ENCODE data around the gene IMMP2L. TPM values are rescaled to one million over a fixed set of nuclear protein-coding genes. Genes with fewer than 3 reads are reported as not detected.
"Not testable (repeated sequence)": the region's sequence is repeated elsewhere in the genome, so short reads cannot be mapped to it uniquely, and the experiment has no call there.

The IMMP2L gene
- total RNA-seq, 1 donor from 2014 or later = 17.1 TPM

DNA sequence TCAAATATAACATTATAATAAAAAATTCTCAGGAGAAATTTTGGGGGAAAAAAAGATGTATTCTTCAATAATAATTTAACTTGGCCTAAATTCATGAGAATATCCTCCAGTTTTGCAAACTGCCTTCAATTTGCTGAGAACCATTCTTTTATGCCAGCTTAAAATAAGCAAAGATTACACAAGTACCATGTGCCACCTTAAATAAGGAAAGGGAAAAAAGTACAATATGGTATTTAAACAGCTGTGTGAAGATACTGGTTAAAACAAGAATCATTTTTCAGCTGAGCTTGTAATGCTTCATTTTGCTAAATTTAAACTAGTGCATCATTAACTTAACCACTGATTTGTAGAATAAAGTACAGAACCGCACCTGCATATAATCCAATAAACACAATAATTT, 253.6 kb downstream of the IMMP2L start:
- intact Hi-C loops (cut with micrococcal nuclease) = no loop called here
- ATAC-seq = no peak

DNA sequence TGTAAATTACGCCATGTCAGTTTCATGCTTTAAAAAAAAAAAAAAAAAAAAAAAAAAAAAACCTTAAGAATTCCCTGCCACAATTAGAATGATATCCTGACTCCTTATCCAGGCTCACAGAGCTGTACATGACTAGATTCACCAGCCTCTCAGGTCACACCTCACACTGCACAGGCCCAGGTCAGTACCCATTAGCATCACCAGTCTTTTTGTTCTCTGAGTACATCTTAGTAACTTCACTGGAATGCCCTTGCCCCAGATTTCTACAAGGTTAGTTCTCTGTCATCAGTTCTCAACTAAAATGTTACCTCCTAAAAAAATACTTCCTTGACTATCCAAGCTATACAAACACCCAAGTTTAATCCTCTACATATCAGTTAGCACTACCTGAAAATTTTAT, 260.4 kb downstream of the IMMP2L start:
- intact Hi-C loops (cut with micrococcal nuclease) = no loop called here
- DNase-seq = no peak
- no peak for ATAC-seq

More for the DNA sequence above, 253.6 kb downstream of the IMMP2L start:
- no peak for DNase-seq

DNA sequence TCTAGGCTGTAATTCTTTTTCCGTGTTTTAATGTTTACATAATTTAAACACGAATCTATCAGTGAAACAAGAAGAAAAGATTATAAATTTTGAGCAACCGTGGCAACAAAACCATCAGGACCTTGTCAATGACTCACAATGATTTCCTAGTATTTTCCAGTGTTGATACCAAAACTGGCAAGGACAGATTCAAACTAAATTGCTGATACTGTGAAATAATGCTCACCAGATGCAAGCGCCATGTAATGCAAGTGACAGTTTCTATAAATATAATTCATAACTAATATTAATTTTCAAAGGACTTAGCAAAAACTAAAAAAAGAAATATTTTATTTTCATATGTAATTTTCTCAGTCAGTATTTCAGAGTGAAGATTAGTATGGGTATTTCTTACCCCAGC, 267.8 kb downstream of the IMMP2L start:
- intact Hi-C loops (cut with micrococcal nuclease) = no loop called here
- DNase-seq (no peak), ATAC-seq (no peak)

DNA sequence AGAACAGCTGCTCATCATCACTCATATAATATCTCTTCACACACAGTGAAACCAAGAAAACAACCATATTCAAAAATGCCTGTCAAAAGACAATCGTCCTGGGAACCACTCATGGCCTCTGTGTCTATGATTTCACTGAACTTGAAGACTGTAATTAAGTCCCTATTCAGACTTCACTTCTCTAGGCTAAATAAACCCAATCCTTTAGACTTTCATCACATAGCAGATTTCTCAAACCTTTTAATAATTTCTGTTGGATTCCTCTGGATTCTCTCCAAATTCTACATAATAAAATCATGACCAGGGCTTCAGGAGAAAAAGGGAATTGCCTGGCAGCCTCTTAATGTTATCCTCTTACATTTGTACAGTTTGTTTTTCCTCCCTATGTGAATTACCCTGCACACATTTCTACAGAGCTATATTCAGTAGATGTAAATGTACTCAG, 270.2 kb downstream of the IMMP2L start:
- no peak for DNase-seq
- intact Hi-C loops (cut with micrococcal nuclease) = no loop called here
- ATAC-seq = peak; percentile 39

DNA sequence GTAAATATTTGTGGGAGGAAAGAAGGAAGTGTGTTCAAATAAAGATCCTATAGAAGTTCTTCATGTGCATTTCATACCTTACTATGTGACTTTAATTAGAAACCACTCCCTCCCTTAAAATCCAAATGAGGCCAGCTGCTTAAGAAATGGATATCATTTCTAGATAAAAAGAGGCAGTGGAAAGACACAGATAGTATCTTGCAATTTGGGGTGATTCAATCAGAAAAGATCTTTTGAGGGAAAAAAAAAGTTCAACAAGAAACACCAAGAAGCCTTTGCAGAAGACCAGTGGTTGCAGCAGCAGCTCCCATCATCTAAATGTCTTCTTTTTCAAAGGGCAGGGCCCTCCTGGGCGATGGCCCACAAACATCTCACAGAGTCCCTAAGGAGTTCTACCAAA, 271.3 kb downstream of the IMMP2L start:
- intact Hi-C loops (cut with micrococcal nuclease) = no loop called here
- ATAC-seq (peak; percentile 29), DNase-seq (no peak)

DNA sequence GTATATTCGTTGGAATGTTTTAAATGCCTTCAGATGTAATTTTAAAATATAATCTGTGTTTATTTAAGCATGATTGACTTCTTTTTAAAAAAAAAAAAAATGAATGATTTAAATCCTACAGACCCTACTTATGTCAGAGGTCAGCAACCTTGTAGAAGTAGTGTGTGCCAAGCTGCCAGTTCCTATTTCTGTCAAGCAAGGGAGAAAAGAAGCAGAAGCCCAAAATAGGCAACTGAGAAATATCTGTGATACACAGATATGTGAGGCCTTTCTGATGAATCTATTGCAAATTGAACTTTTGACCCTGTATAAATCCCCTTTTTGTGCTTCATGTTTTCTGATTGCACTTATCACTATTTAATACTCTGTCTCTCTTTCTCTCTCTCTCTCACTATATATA, 271.9 kb downstream of the IMMP2L start:
- DNase-seq = no peak
- ATAC-seq = no peak
- intact Hi-C loops (cut with micrococcal nuclease) = no loop called here

DNA sequence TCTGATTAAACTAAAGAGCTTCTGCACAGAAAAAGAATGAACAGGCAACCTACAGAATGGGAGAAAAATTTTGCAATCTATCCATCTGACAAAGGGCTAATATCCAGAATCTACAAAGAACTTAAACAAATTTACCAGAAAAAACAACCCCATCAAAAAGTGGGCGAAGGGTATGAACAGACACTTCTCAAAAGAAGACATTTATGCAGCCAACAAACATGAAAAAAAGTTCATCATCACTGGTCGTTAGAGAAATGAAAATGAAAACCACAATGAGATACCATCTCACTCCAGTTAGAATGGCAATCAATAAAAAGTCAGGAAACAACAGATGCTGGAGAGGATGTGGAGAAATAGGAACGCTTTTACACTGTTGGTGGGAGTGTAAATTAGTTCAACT, 273.9 kb downstream of the IMMP2L start:
- intact Hi-C loops (cut with micrococcal nuclease); DNase-seq; ATAC-seq: not testable (repeated sequence)

DNA sequence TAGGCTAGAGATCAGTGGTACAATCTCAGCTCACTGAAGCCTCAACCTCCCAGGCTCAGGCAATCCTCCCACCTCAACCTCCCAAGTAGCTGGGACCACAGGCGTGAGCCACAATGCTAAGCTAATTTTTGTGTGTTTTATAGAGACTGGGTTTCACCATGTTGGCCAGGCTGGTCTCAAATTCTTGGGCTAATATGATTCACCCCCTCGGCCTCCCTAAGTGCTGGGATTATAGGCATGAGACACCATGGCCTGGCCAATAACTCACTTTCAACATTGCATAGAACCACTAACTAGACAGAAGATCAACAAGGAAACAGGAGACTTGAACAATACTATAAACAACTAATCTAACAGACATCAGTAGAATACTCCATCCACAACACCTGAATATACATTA, 279.7 kb downstream of the IMMP2L start:
- ATAC-seq (no peak), DNase-seq (no peak)
- intact Hi-C loops (cut with micrococcal nuclease) = no loop called here

DNA sequence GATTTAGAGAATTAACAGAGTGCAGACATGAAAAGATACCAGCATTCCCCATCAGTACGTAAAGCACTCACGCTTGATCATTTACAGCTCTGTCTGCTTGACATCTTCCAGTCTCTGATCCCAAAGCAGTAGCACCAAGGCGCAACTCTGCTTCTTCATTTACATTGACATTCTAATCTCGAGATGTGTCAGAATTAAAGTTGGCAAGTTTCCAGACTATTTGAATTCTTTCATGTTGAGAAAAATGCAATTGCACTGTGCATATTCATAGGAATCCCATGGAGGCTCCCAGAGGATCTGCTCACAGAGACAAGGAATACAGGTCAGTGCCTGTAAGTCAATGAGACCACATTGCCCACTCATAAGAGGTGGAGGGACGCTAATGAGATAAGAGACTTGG, 287.4 kb downstream of the IMMP2L start:
- intact Hi-C loops (cut with micrococcal nuclease) = no loop called here
- ATAC-seq (no peak), DNase-seq (no peak)

DNA sequence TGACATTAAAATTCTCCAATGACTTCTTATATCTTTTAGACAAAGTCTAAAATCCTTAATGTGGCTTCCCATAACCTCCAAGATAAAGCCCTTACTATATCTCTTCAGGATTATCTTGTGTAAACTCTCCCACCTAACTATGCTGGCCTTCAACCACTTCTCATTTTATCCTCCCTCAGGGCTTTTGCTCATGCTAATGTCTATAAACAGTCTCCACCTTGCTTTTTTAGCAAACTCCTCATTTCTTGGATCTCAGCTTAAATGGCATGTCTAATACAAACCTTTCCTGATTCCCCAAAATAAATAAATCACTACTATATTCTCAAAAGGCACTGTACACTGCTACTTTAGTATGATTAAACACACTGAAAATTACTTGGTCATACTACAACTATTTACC, 290.2 kb downstream of the IMMP2L start:
- ATAC-seq (no peak), DNase-seq (no peak)
- intact Hi-C loops (cut with micrococcal nuclease) = no loop called here

DNA sequence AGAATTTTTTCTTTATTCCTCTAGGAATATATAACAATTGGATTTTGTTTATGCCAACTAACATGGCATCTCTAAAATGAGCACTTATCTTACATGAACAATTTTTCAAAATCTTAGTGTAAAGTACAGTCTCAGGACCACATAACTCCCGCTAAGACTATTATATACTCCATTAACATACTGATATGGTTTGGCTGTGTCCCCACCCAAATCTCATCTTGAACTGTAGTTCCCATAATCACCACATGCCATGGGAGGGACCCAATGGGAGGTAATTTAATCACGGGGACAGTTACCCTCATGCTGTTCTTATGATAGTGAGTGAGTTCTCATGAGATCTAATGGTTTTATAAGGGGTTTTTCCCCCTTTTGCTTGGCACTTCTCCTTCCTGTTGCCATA, 291.5 kb downstream of the IMMP2L start:
- ATAC-seq; intact Hi-C loops (cut with micrococcal nuclease); DNase-seq: not testable (repeated sequence)

DNA sequence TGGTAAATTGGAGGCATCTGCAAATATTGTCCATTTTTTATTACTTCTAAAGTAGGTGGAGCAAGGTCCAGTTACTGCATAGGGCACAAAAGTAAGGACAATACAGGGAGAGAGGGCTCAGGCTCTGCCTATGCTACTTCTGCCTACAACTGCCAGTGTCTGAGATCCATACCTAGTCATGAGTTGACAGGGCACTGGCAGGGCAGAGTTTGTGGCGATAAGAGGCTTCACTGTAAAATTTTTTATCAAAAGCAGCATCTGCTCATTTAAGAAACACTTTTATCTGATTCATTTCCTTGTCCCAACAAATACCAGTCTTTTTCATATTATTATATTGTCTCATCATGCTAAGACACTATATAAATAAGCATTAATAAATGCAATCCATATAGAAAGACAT, 293.4 kb downstream of the IMMP2L start:
- no peak for ATAC-seq
- intact Hi-C loops (cut with micrococcal nuclease) = no loop called here

DNA sequence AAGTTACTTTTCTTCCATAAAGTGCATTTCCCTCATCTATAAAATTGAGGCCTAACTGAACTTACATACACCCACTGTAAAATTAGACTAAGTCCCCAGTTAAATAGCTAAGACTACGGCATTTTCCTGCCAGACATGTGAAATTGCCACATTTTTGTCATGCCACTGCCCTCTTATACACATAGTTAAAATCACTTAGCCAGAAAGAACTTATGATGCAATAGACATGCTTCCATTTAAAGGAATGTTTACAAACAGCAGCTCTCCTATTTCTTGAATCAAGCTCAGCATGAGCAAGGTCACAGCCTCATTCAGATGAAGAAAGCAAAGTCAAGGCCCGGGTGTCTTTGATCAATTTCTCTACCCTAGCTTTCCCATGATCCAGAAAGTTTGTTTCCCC, 295.7 kb downstream of the IMMP2L start:
- intact Hi-C loops (cut with micrococcal nuclease) = no loop called here

More for the DNA sequence above, 293.4 kb downstream of the IMMP2L start:
- no peak for DNase-seq

DNA sequence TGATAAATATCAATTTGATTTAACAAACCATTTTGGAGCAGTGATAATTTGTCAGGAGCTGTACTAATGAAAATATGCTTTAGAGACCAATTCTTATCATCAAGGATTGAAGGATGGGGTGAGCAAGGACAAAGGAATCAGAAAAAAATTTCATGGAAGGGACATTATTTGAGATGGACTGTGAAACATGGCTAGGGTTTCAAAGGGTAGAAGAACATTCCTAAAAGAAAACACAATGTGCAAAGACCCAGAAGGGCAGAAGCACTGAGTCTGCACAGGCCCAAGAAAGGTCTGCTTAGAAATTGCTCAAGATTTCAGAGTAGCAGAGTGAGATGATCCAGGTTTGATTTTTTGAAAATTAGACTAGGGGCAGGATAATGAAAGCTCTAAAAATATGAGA, 296.9 kb downstream of the IMMP2L start:
- DNase-seq (no peak), ATAC-seq (no peak)
- intact Hi-C loops (cut with micrococcal nuclease) = no loop called here

More for the DNA sequence above, 295.7 kb downstream of the IMMP2L start:
- DNase-seq = no peak
- no peak for ATAC-seq

DNA sequence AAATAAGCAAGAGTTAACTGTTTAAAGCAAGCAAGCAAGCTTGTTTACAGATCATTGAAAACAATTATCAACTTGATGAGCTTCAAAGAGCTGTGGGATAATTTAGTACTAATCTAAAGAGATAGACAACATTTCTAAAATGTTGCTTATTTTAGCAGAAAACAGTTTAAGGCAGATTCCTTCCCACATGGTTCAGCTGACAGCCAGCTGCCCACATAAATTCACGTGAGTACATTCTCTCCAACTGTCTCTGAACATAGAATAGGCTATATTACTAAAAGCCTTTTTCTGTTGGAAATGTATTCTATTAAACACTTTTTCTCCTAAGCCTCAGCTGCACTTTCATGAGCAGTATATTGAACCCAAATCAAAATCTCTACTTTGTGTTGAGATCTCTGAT, 297.3 kb downstream of the IMMP2L start:
- intact Hi-C loops (cut with micrococcal nuclease) = no loop called here
- no peak for DNase-seq
- ATAC-seq = no peak

DNA sequence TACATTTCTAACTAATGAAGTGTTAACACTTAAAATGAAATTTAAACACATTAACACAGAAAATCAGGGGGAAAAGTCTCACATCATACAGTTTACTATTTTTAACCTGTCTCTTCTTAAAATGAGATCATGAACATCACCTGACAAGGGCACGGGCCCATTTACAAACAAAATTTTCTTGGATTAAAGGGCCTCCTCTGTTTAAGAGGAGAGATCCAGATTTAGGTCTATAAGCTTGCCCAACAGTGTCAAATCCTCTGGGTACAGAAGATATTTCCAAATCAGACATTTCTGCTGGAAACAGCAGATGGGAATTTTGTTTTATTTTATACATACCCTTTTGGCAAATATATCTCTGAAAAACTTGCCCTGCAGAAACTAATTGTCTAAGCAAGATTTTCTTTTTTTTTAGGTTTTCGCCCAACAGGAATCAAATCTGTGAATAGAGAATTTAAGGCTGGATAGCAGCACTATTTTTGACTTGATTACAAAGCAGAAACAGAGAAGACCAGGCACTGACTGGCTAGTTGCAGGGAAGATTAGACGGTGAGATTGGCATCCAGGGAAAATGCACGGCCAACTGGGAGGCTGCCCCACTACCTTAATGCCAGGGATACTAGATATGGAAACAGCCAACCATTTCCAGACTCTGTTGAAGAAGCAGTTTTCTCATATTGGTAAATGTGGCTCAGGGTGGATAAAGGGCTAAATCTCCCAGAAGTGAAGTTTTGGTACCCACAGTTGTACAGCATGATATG, 298.0 kb downstream of the IMMP2L start:
- DNase-seq (no peak), ATAC-seq (peak; percentile 47)
- intact Hi-C loops (cut with micrococcal nuclease) = no loop called here

DNA sequence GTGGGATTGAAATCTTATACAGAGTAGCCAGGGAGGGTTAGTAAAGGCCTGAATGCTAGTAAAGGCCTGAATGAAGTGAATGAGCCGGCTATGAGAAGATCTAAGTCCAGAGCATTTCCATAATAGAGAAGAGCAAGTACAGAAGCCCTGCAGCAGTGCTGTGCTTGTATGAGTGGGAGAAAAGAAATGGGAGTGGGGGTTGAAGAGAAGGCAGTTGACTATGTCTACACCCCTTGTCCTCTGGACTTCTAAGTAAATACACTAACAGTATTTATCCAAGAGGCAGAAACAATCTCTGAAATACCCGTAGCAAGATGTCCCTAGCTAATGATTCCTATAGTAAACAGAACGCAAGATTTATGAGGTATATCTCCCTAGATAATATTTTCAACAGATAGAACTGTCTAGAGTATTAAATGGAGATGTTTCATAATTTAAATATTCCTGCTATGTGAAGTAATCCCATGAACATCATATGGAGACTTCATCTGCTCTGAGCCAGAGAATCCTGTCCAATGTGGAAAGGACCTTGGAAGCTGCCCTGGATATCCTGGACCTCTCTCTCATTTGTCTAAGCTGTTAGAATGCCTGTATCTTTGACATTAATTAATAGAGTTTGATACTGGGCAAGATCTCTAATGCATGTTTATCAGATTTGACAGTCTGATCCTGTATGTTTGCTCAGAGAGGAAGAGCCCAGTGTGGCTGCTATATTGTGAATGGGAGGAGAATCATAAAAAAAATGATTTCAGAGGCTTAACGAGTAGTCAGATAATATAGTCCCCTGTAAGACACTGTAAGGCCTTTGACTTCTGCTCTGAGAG, 299.8 kb downstream of the IMMP2L start:
- no peak for ATAC-seq
- intact Hi-C loops (cut with micrococcal nuclease) = no loop called here
- no peak for DNase-seq

DNA sequence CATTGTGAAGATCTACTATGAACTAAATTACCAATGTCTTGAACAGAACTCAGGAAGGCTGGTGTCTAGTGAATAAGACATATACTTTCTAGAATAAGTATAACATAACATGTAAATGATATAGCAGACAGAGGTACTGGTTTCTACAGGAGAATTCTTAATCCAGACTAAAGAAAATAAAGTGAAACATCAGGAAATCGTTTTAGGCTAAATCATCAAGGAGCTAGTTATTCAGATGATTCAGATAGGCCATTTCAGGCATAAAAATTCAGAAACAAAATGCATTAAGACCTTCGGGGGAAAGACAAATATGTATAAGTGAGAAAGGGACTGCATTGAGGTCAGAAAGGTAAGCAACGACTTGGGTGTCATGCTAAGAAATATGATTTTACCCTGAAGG, 300.8 kb downstream of the IMMP2L start:
- intact Hi-C loops (cut with micrococcal nuclease) = no loop called here
- no peak for DNase-seq
- ATAC-seq = no peak

DNA sequence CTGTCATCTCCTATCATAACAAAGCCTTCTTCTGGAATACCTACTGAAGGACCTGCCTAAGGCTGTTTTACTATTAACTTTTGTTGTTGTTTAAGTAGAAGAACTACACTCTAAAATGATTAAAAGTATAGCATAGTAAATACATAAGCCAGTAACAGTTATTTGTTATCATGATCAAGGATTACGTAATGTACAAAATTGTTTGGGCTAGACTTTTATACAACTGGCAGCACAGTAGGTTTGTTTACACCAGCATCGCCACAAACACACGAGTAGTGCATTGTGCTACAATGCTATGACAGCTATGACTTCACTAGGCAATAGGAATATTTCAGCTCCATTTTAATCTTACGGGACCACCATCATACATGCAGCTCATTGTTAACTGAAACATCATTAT, 302.3 kb downstream of the IMMP2L start:
- ATAC-seq (no peak), DNase-seq (no peak)
- intact Hi-C loops (cut with micrococcal nuclease) = no loop called here

DNA sequence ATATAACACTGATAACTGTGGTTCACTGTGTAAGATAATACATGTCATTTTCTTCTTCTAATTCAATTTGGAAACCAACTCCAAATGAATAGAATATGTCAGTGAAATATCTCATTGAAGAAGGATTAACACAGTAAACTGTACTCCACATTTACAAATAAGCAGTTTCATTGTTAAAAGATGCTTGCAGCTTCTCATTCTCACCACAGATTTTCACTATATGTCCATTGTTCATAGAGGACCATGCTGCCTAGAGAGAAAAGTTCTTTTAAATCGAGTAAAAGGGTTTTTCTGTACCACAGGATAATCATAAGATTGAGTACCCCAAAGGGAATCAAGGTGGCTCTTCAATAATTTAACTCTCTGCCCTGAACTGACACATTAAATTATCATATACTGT, 305.9 kb downstream of the IMMP2L start:
- ATAC-seq = no peak
- no peak for DNase-seq
- intact Hi-C loops (cut with micrococcal nuclease) = no loop called here

DNA sequence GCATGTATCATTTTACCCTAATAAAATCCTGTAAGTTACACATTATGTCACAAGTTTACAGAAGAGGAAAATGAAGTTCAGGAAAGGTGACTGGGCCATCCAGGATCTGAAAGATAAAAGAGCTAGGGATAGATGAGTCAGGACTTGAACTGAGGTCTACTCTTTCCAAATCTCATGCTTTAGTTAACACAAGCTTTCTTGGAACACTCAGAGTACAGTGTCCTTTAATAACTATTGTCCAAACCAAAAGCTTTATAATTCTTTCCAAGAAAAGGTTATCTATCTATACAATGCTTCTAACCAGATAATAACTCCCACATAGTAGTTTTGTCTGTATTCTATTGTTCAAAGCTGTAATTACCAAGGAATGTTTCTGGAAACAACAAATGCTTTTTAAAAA, 306.7 kb downstream of the IMMP2L start:
- DNase-seq = no peak
- no peak for ATAC-seq
- intact Hi-C loops (cut with micrococcal nuclease) = no loop called here

All from left ventricle myocardium superior (tissue), 1 donor.